OCI-LY7 (cell line): ENCODE data around the gene ASB8. TPM values are rescaled to one million over a fixed set of nuclear protein-coding genes. Genes with fewer than 3 reads are reported as not detected.

Experiments used
- BruUV-seq: library from RNA; stranded (reverse); fragments of 400-500 nt; replicated peaks from 2 replicates; lab custom pipeline; 2021; lab: Mats Ljungman, UMichigan
- CTCF ChIA-PET: fragments of 300-600 bp; sonication (Branson Sonifier 250); formaldehyde crosslinking; loops from one replicate; lab custom pipeline; 2022; ENCODE audit warnings: antibody characterized with exemption; ENCODE audit not compliant: unreplicated experiment; lab: Charles Lee
- POLR2A ChIA-PET: fragments of 300-600 bp; sonication (Branson Sonifier 250); formaldehyde crosslinking; loops from one replicate; lab custom pipeline; 2022; ENCODE audit warnings: antibody characterized with exemption; lab: Charles Lee
- DNase-seq: peaks from one replicate; pipeline ENCODE4 v3.0.0-alpha.2; 2015; ENCODE audit warnings: low spot score
- H2AFZ ChIP-seq: fragments of 200-600 bp; sonication (generic), shearing (Covaris generic); 2 replicates; pipeline ENCODE4 v1.6.1; 2014; ENCODE audit warnings: mild to moderate bottlenecking, antibody characterized with exemption, low read length, moderate library complexity
- H3K27ac ChIP-seq: fragments of 200-600 bp; sonication (generic); 2 replicates; pipeline ENCODE4 v1.5.1; 2014; ENCODE audit warnings: mixed run types, low read depth, mild to moderate bottlenecking, moderate library complexity, low read length, inconsistent platforms; ENCODE audit not compliant: poor library complexity, severe bottlenecking
- H3K36me3 ChIP-seq: fragments of 200-600 bp; sonication (generic); 2 replicates; pipeline ENCODE4 v1.6.1; 2014; ENCODE audit warnings: mild to moderate bottlenecking, antibody characterized with exemption, low read length, moderate library complexity, mixed read lengths; ENCODE audit not compliant: insufficient read depth
- H3K4me1 ChIP-seq: fragments of 200-600 bp; sonication (generic); 2 replicates; pipeline ENCODE4 v1.5.1; 2014; ENCODE audit warnings: mild to moderate bottlenecking, low read length; ENCODE audit not compliant: insufficient read depth, poor library complexity, severe bottlenecking
- H3K4me2 ChIP-seq: fragments of 200-600 bp; sonication (generic); 2 replicates; pipeline ENCODE4 v1.6.1; 2014; ENCODE audit warnings: mild to moderate bottlenecking, low read length
- H3K4me3 ChIP-seq: fragments of 200-600 bp; sonication (generic); 2 replicates; pipeline ENCODE4 v1.5.1; 2014; ENCODE audit warnings: mild to moderate bottlenecking, low read depth, low read length; ENCODE audit not compliant: poor library complexity, severe bottlenecking
- H3K79me2 ChIP-seq: fragments of 200-600 bp; sonication (generic); 2 replicates; pipeline ENCODE4 v1.6.1; 2016; ENCODE audit warnings: low read depth, mild to moderate bottlenecking, low read length, moderate library complexity, mixed read lengths; ENCODE audit not compliant: insufficient read depth
- H3K9me2 ChIP-seq: fragments of 200-600 bp; sonication (generic); 2 replicates; pipeline ENCODE4 v1.6.1; 2016; ENCODE audit warnings: mild to moderate bottlenecking, low read length, mixed read lengths; ENCODE audit not compliant: insufficient read depth
- H3K9me3 ChIP-seq: fragments of 200-600 bp; sonication (generic); 2 replicates; pipeline ENCODE4 v1.6.1; 2014; ENCODE audit warnings: mild to moderate bottlenecking, mixed run types, low read length, mixed read lengths
- H4K20me1 ChIP-seq: fragments of 200-600 bp; sonication (generic); 2 replicates; pipeline ENCODE4 v1.6.1; 2014; ENCODE audit warnings: mild to moderate bottlenecking, antibody characterized with exemption, low read length, moderate library complexity, mixed read lengths; ENCODE audit not compliant: insufficient read depth
- EZH2phosphoT487 ChIP-seq: fragments of 200-600 bp; sonication (generic); IDR thresholded peaks from 2 replicates; pipeline ENCODE4 v1.6.1; 2018; ENCODE audit warnings: low read depth, borderline replicate concordance, mild to moderate bottlenecking, mixed run types, antibody characterized with exemption, low read length, moderate library complexity, mixed read lengths
- intact Hi-C: fragments of 100-400 bp; cut with micrococcal nuclease; formaldehyde crosslinking; loops from one replicate; pipeline ENCODE4 v1.10.0; 2022; ENCODE audit not compliant: unreplicated experiment
- total RNA-seq, 2 experiments: library from RNA; depleted of rRNA in 1 of 2; stranded (reverse); fragments of >200 nt in 1 of 2; shearing (Covaris generic) in 1 of 2; gene quantifications; 2 replicates each; pipeline ENCODE4 v1.2.3, GENCODE V29; 2014 to 2022
- TF ChIP-seq, protein P1 (sequence below): fragments of 200-600 bp; sonication (generic); conservative IDR thresholded peaks from 2 replicates; pipeline ENCODE4 v1.5.1; 2014; ENCODE audit warnings: mild to moderate bottlenecking, antibody characterized with exemption, low read length, moderate library complexity, mixed read lengths

ASB8 gene
- total RNA-seq, 2 experiments from 2014 or later = 26.6 to 41.5 TPM

DNA sequence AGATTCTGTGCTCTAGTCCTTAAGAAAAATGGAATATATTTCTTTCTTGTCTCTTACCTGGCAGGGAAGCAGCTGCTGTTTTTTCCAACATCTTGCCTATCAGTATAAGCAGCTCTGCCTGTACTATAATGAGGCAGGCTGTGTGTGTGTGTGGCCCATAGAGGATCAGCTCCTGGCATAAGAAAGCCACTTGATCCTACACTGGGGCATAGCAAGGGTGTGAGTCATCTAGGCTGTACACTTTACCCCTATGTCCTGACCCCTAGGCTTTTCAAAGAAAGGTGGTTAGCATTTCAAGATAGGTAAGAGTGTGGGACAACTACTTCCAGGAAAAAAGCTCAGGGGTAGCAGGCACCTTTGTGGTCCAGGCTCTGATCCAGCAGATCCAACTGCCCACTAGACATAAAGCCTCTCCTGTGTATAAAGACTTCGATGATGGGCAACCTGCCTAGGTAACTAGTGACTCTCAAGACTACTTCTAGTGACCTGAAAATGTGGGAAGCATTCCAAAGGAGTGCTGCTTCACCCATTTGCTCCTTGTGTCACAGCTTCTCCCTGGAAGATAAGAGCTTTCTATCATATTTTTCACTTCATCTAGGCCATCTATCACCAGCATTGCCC lies 46.5 kb downstream of the ASB8 start:
- Histone ChIP-seq H3K4me2 (no peak overlapping the region), H3K79me2 (no peaks in the 10 kb centered on the region), H3K4me3 (no peak overlapping the region), H3K9me2 (no peaks in the 10 kb centered on the region), H3K27ac (no peak overlapping the region), H4K20me1 (no peaks in the 10 kb centered on the region), H3K9me3 (no peaks in the 10 kb centered on the region), H3K36me3 (no peaks in the 10 kb centered on the region), H2AFZ (no peak overlapping the region), H3K4me1 (peaks cover 19% of the 10 kb centered on the region)
- CTCF ChIA-PET = no interaction called here
- no TSS peak for BruUV-seq
- POLR2A ChIA-PET = interaction anchor here (0.6 to 4.7 kb wide), 2 partner anchors 37 to 46 kb away, joined by 3 to 17 read pairs; partner anchors contain the start of gene ASB8
- TF ChIP-seq, protein P1, sequence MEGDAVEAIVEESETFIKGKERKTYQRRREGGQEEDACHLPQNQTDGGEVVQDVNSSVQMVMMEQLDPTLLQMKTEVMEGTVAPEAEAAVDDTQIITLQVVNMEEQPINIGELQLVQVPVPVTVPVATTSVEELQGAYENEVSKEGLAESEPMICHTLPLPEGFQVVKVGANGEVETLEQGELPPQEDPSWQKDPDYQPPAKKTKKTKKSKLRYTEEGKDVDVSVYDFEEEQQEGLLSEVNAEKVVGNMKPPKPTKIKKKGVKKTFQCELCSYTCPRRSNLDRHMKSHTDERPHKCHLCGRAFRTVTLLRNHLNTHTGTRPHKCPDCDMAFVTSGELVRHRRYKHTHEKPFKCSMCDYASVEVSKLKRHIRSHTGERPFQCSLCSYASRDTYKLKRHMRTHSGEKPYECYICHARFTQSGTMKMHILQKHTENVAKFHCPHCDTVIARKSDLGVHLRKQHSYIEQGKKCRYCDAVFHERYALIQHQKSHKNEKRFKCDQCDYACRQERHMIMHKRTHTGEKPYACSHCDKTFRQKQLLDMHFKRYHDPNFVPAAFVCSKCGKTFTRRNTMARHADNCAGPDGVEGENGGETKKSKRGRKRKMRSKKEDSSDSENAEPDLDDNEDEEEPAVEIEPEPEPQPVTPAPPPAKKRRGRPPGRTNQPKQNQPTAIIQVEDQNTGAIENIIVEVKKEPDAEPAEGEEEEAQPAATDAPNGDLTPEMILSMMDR = no peak
- intact Hi-C loops = no loop called here
- no peak for DNase-seq

DNA sequence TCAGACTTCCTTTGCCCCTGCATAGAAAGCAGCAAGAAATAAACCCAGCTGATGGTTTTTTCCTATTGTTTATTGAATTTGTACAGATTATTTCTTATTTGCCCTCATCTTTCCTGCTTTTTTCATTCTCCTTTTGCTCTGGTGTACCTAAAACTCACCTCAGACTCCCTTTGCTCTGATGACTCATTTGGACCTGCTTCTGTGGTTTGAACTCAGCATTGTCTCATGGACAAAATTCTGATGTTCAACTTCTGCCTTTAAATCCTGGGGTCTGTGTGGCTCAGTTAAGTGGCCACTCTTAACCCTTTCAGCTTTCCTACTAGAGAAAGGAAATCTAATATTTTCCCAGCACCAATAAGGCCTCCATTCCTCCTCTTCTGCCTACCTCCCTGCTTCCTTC lies 47.9 kb downstream of the ASB8 start:
- Histone ChIP-seq H3K27ac (no peak overlapping the region), H3K4me2 (no peak overlapping the region), H4K20me1 (no peaks in the 10 kb centered on the region), H3K36me3 (no peaks in the 10 kb centered on the region), H3K4me1 (peaks cover 19% of the 10 kb centered on the region), H3K9me2 (no peaks in the 10 kb centered on the region), H3K79me2 (peaks cover 12% of the 10 kb centered on the region), H3K4me3 (no peak overlapping the region), H2AFZ (no peak overlapping the region), H3K9me3 (no peaks in the 10 kb centered on the region)
- TF ChIP-seq, protein P1 = no peak
- TF ChIP-seq EZH2phosphoT487 = no peak
- ChIA-PET CTCF (no interaction called here), POLR2A (interaction anchor here (1.2 to 7.3 kb wide), 4 partner anchors 10 to 595 kb away, joined by 3 to 62 read pairs (median 10); partner anchors contain the start of genes ASB8 and PFKM)
- no TSS peak for BruUV-seq
- DNase-seq = no peak
- intact Hi-C loops = loop anchor here (5.0 kb wide), 1 partner anchor 297 kb away; no protein-coding TSS in a partner anchor
